Measurements from ENCODE around the gene TTYH2.

TTYH2 gene

GRCh38 chr17:74250324-74250995, 37.1 kb downstream of the TTYH2 start:
- Histone ChIP-seq H3K4me3 (ENCODE audit: low read depth, low read length) (no peak overlapping the region), H3K4me1 (peaks cover 4% of the 10 kb centered on the region), H3K9me3 (no peaks in the 10 kb centered on the region), H3K27me3 (no peaks in the 10 kb centered on the region), H3K36me3 (0 out of 2 replicates have a peak, but pooled peaks cover 3% of the 10 kb centered on the region)
- TF ChIP-seq CTCF (IDR thresholded peaks at IDR 0.05; ENCODE audit: low read depth, low read length) = no peak
- DNase-seq = no peak

- no peaks in the 10 kb centered on the region for H3K27me3 ChIP-seq
- TF ChIP-seq CTCF (IDR thresholded peaks at IDR 0.05; ENCODE audit: low read depth, low read length) = no peak
- peaks cover 4% of the 10 kb centered on the region for H3K4me1 ChIP-seq
- DNase-seq = no peak
- H3K4me3 ChIP-seq (ENCODE audit: low read depth, low read length) = no peak overlapping the region
- H3K9me3 ChIP-seq = no peaks in the 10 kb centered on the region
- H3K36me3 ChIP-seq = 0 out of 2 replicates have a peak, but pooled peaks cover 3% of the 10 kb centered on the region
Measured at GRCh38 chr17:74251051-74251450, 37.7 kb downstream of the TTYH2 start.

GRCh38 chr17:74251569-74251968, 38.2 kb downstream of the TTYH2 start:
- no peak for TF ChIP-seq CTCF (IDR thresholded peaks at IDR 0.05; ENCODE audit: low read depth, low read length)
- H3K4me3 ChIP-seq (ENCODE audit: low read depth, low read length) = no peak overlapping the region
- no peaks in the 10 kb centered on the region for H3K27me3 ChIP-seq
- DNase-seq = no peak
- 0 out of 2 replicates have a peak, but pooled peaks cover 3% of the 10 kb centered on the region for H3K36me3 ChIP-seq
- H3K4me1 ChIP-seq = peaks cover 4% of the 10 kb centered on the region
- H3K9me3 ChIP-seq = no peaks in the 10 kb centered on the region

- Histone ChIP-seq H3K9me3 (no peaks in the 10 kb centered on the region), H3K27me3 (no peaks in the 10 kb centered on the region), H3K4me1 (peaks cover 4% of the 10 kb centered on the region), H3K36me3 (0 out of 2 replicates have a peak, but pooled peaks cover 3% of the 10 kb centered on the region), H3K4me3 (ENCODE audit: low read depth, low read length) (no peak overlapping the region)
- no peak for TF ChIP-seq CTCF (IDR thresholded peaks at IDR 0.05; ENCODE audit: low read depth, low read length)
- DNase-seq = no peak
Measured at GRCh38 chr17:74252211-74252610, 38.8 kb downstream of the TTYH2 start.

- TF ChIP-seq CTCF (IDR thresholded peaks at IDR 0.05; ENCODE audit: low read depth, low read length) = no peak
- Histone ChIP-seq H3K4me1 (peaks cover 4% of the 10 kb centered on the region), H3K36me3 (0 out of 2 replicates have a peak, but pooled peaks cover 3% of the 10 kb centered on the region), H3K4me3 (ENCODE audit: low read depth, low read length) (no peak overlapping the region), H3K9me3 (no peaks in the 10 kb centered on the region), H3K27me3 (no peaks in the 10 kb centered on the region)
- DNase-seq = no peak
Measured at GRCh38 chr17:74253036-74253435, 39.7 kb downstream of the TTYH2 start.

GRCh38 chr17:74257311-74257710, 43.9 kb downstream of the TTYH2 start:
- no peak for TF ChIP-seq CTCF (IDR thresholded peaks at IDR 0.05; ENCODE audit: low read depth, low read length)
- no peaks in the 10 kb centered on the region for H3K27me3 ChIP-seq

More at GRCh38 chr17:74257311-74257710, 43.9 kb downstream of the TTYH2 start:
- Histone ChIP-seq H3K4me3 (ENCODE audit: low read depth, low read length) (no peak overlapping the region), H3K4me1 (no peaks in the 10 kb centered on the region), H3K9me3 (no peaks in the 10 kb centered on the region), H3K36me3 (0 out of 2 replicates have a peak, but pooled peaks cover 2% of the 10 kb centered on the region)
- no peak for DNase-seq
